ENCODE data around the gene LCMT1. TPM values are rescaled to one million over a fixed set of nuclear protein-coding genes. Genes with fewer than 3 reads are reported as not detected.

The LCMT1 gene
- polyA plus RNA-seq, 3 donors = 27.2 to 34.2 (median 33.1) TPM

DNA sequence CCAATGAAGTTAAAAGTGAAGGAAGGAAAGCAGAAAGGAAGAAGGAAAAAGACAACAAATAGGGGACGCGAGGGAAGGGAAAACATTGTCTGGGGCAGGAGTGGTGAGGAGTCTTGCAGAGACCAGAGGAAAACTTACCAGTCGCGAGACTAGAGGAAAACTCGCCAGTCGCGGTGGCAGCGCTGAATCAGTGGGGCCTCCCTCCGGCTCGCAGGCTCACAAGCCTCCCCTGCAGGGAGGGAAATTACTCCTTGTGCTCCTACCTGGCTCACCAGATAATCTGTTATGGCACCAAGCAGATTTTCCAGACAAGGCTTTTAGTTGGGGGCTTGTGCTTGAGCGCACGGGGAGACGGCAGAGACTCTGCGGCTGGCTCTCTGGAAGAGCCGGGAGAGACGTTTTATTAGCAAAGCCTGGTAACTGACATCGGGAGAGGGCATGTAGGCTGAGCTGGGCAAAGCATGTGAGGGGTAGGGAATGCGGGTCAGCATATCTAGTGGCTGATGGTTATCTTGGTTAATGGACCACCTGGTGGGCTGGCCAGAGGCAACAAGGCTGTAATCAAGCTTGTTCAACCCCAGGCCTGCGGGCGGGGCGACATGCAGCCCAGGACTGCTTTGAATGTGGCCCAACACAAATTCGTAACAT is 37.1 kb downstream of the LCMT1 start:
- peaks cover 43 to 50% of the 10 kb centered on the region in 2 donors for H3K36me3 Mint-ChIP-seq
- no peaks in the 10 kb centered on the region for H3K4me1 Mint-ChIP-seq
- H4K20me1 ChIP-seq (ENCODE audit: insufficient read depth, low read length) = no peaks in the 10 kb centered on the region
- peaks cover 15 to 49% of the 10 kb centered on the region in 2 donors for H3K36me3 ChIP-seq (replicated peaks in 1 of 2; ENCODE audit: control insufficient read depth in 1 of 2, insufficient read depth in 2 of 2, low read length in 2 of 2)
- no peak overlapping the region for H3K4me2 ChIP-seq (replicated peaks; ENCODE audit: extremely low read depth, low read length, poor library complexity, severe bottlenecking)
- no peak overlapping the region for H3K4me3 Mint-ChIP-seq
- H3K9me3 ChIP-seq (replicated peaks in 1 of 2; ENCODE audit: control insufficient read depth in 1 of 2, insufficient read depth in 1 of 2, low read length in 2 of 2) = no peaks in the 10 kb centered on the region
- no peak for DNase-seq
- intact Hi-C loops (cut with micrococcal nuclease) = no loop called here
- no peak overlapping the region for H2AFZ ChIP-seq (ENCODE audit: insufficient read depth, low read depth, low read length, poor library complexity, severe bottlenecking)
- H3K4me3 ChIP-seq (replicated peaks in 1 of 3; ENCODE audit: low read depth in 2 of 3, low read length in 3 of 3) = no peak overlapping the region
- WGBS (ENCODE audit: insufficient coverage) = 96% methylated on average over 14 of the region's 22 CpGs
- H3K27me3 ChIP-seq (ENCODE audit: control insufficient read depth in 2 of 2, insufficient read depth in 2 of 2, low read length in 2 of 2) = no peaks in the 10 kb centered on the region
- H3K27ac ChIP-seq (ENCODE audit: low read depth in 1 of 2, low read length in 2 of 2) = no peak overlapping the region
- H3K27me3 Mint-ChIP-seq (ENCODE audit: low read depth in 3 of 3) = no peaks in the 10 kb centered on the region
- H3K4me1 ChIP-seq (ENCODE audit: control insufficient read depth in 1 of 2, insufficient read depth in 2 of 2, low read length in 2 of 2) = no peaks in the 10 kb centered on the region
- peak overlapping the region in 2 of 7 donors; percentile 26 to 50 for H3K27ac Mint-ChIP-seq
- no peaks in the 10 kb centered on the region for H3K9me3 Mint-ChIP-seq
- H3K9ac ChIP-seq (ENCODE audit: insufficient read depth, low read length, poor library complexity, severe bottlenecking) = no peak overlapping the region
- TF ChIP-seq, protein P1, sequence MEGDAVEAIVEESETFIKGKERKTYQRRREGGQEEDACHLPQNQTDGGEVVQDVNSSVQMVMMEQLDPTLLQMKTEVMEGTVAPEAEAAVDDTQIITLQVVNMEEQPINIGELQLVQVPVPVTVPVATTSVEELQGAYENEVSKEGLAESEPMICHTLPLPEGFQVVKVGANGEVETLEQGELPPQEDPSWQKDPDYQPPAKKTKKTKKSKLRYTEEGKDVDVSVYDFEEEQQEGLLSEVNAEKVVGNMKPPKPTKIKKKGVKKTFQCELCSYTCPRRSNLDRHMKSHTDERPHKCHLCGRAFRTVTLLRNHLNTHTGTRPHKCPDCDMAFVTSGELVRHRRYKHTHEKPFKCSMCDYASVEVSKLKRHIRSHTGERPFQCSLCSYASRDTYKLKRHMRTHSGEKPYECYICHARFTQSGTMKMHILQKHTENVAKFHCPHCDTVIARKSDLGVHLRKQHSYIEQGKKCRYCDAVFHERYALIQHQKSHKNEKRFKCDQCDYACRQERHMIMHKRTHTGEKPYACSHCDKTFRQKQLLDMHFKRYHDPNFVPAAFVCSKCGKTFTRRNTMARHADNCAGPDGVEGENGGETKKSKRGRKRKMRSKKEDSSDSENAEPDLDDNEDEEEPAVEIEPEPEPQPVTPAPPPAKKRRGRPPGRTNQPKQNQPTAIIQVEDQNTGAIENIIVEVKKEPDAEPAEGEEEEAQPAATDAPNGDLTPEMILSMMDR (IDR thresholded peaks at IDR 0.05) = no peak
- no peaks in the 10 kb centered on the region for H3K79me2 ChIP-seq (ENCODE audit: insufficient read depth, low read length)

- Histone ChIP-seq H3K9ac (ENCODE audit: insufficient read depth, low read length, poor library complexity, severe bottlenecking) (no peak overlapping the region), H3K36me3 (replicated peaks in 1 of 2; ENCODE audit: control insufficient read depth in 1 of 2, insufficient read depth in 2 of 2, low read length in 2 of 2) (peaks cover 14 to 54% of the 10 kb centered on the region in 2 donors), H3K4me3 (replicated peaks in 1 of 3; ENCODE audit: low read depth in 2 of 3, low read length in 3 of 3) (no peak overlapping the region), H4K20me1 (ENCODE audit: insufficient read depth, low read length) (no peaks in the 10 kb centered on the region), H3K4me2 (replicated peaks; ENCODE audit: extremely low read depth, low read length, poor library complexity, severe bottlenecking) (no peak overlapping the region), H3K79me2 (ENCODE audit: insufficient read depth, low read length) (no peaks in the 10 kb centered on the region), H2AFZ (ENCODE audit: insufficient read depth, low read depth, low read length, poor library complexity, severe bottlenecking) (no peak overlapping the region), H3K9me3 (replicated peaks in 1 of 2; ENCODE audit: control insufficient read depth in 1 of 2, insufficient read depth in 1 of 2, low read length in 2 of 2) (no peaks in the 10 kb centered on the region), H3K4me1 (ENCODE audit: control insufficient read depth in 1 of 2, insufficient read depth in 2 of 2, low read length in 2 of 2) (no peaks in the 10 kb centered on the region), H3K27ac (ENCODE audit: low read depth in 1 of 2, low read length in 2 of 2) (no peak overlapping the region), H3K27me3 (ENCODE audit: control insufficient read depth in 2 of 2, insufficient read depth in 2 of 2, low read length in 2 of 2) (no peaks in the 10 kb centered on the region)
- WGBS (ENCODE audit: insufficient coverage) = 97% methylated on average over 3 of the region's 3 CpGs
- TF ChIP-seq, protein P1 (IDR thresholded peaks at IDR 0.05) = no peak
- no peak for DNase-seq
- H3K9me3 Mint-ChIP-seq = no peaks in the 10 kb centered on the region
- H3K27me3 Mint-ChIP-seq (ENCODE audit: low read depth in 3 of 3) = no peaks in the 10 kb centered on the region
- peak overlapping the region in 1 of 7 donors; percentile 31 for H3K27ac Mint-ChIP-seq
- H3K36me3 Mint-ChIP-seq = peaks cover 50 to 67% of the 10 kb centered on the region in 2 donors
- intact Hi-C loops (cut with micrococcal nuclease) = no loop called here
- H3K4me3 Mint-ChIP-seq = no peak overlapping the region
- H3K4me1 Mint-ChIP-seq = no peaks in the 10 kb centered on the region
Measured at GRCh38 chr16:25151996-25152395, 40.5 kb downstream of the LCMT1 start.

All from CD14-positive monocyte (primary cell).